Endothelial cell of umbilical vein (primary cell): ENCODE measurements around the gene DHRS12.

Experiments used
- EZH2 ChIP-seq: IDR thresholded peaks from 2 replicates; pipeline ENCODE4 v1.6.1; 2012; ENCODE audit warnings: borderline replicate concordance, low read depth, mild to moderate bottlenecking, moderate library complexity, low read length, inconsistent platforms; ENCODE audit not compliant: severe bottlenecking
- FOS ChIP-seq: IDR thresholded peaks from 2 replicates; pipeline ENCODE4 v1.6.1; 2011; ENCODE audit warnings: mild to moderate bottlenecking, low read length, moderate library complexity, borderline replicate concordance; ENCODE audit not compliant: insufficient read depth
- GATA2 ChIP-seq: IDR thresholded peaks from 2 replicates; pipeline ENCODE4 v1.7.0; 2011; ENCODE audit warnings: low read depth, mild to moderate bottlenecking, moderate library complexity, mixed read lengths, low read length; ENCODE audit not compliant: insufficient read length, insufficient read depth
- JUN ChIP-seq: IDR thresholded peaks from 2 replicates; pipeline ENCODE4 v1.6.1; 2011; ENCODE audit warnings: borderline replicate concordance, low read depth; ENCODE audit not compliant: insufficient read length, insufficient read depth
- POLR2A ChIP-seq: IDR thresholded peaks from 2 replicates; pipeline ENCODE4 v1.6.1; 2012; ENCODE audit warnings: low read depth, mild to moderate bottlenecking, control low read depth, low read length
- POLR2AphosphoS5 ChIP-seq: IDR thresholded peaks from 2 replicates; pipeline ENCODE4 v1.6.1; 2012; ENCODE audit warnings: low read depth, mild to moderate bottlenecking, control low read depth, low read length, moderate library complexity; ENCODE audit not compliant: insufficient read depth
- TF ChIP-seq, protein P1 (sequence below), 2 donors: IDR thresholded peaks; 1 replicate in 1 of 2; 2 replicates in 1 of 2; pipeline ENCODE4 v1.5.1; 2011; ENCODE audit warnings: low read length in 2 of 2, mild to moderate bottlenecking in 2 of 2, moderate library complexity in 2 of 2, control low read depth in 1 of 2, inconsistent platforms in 1 of 2, low read depth in 1 of 2; ENCODE audit not compliant: insufficient read depth in 1 of 2; ENCODE audit errors: extremely low read depth in 1 of 2
- TF ChIP-seq, protein P2 (sequence below): IDR thresholded peaks from 2 replicates; pipeline ENCODE4 v1.6.1; 2011; ENCODE audit not compliant: insufficient read depth, insufficient read length

DNA sequence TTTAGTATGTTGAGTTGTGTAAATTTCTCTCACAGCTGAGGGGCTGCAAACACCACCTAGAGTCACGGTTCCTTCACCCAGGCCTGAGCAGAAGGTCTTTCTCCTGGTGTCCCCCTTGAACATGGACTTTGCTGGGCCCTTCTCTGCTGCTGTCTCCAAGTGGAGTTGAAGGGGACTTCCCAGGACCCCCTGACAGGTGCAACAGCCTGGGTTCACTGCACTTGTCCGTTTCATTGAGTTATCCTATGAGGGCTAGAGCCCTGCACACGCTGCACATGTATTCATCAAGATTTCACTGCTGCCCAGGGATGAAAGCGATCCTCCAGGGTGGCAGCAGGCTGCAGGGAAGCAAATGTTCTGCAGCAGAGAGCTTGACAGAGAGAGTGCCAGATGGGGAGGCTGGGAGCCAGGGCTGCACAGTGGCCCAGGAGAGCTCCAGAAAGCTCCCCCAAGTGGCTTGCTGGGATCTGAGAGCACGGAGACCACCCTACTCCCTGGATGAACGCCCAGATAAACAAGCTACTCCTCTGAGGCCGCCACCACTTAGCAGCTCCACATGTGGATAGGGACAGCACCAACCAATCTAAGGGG lies 30.7 kb upstream of the DHRS12 start:
- TF ChIP-seq, protein P1, sequence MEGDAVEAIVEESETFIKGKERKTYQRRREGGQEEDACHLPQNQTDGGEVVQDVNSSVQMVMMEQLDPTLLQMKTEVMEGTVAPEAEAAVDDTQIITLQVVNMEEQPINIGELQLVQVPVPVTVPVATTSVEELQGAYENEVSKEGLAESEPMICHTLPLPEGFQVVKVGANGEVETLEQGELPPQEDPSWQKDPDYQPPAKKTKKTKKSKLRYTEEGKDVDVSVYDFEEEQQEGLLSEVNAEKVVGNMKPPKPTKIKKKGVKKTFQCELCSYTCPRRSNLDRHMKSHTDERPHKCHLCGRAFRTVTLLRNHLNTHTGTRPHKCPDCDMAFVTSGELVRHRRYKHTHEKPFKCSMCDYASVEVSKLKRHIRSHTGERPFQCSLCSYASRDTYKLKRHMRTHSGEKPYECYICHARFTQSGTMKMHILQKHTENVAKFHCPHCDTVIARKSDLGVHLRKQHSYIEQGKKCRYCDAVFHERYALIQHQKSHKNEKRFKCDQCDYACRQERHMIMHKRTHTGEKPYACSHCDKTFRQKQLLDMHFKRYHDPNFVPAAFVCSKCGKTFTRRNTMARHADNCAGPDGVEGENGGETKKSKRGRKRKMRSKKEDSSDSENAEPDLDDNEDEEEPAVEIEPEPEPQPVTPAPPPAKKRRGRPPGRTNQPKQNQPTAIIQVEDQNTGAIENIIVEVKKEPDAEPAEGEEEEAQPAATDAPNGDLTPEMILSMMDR (IDR thresholded peaks at IDR 0.05; ENCODE audit: extremely low read depth in 1 of 2, insufficient read depth in 1 of 2, low read depth in 1 of 2, low read length in 2 of 2) = no peak
- TF ChIP-seq, protein P2, sequence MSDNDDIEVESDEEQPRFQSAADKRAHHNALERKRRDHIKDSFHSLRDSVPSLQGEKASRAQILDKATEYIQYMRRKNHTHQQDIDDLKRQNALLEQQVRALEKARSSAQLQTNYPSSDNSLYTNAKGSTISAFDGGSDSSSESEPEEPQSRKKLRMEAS = no peak
- TF ChIP-seq JUN = no peak
- TF ChIP-seq EZH2 = no peak
- no peak for TF ChIP-seq POLR2A
- no peak for TF ChIP-seq POLR2AphosphoS5
- TF ChIP-seq GATA2 = no peak
- TF ChIP-seq FOS = no peak
